ENCODE data around the gene CETP.

Gene CETP

GRCh38 chr16:56915336-56916119 is 46.2 kb upstream of the CETP start:
- Histone ChIP-seq H3K4me3 (ENCODE audit: low read depth in 1 of 2, low read length in 2 of 2) (no peak overlapping the region), H4K20me1 (ENCODE audit: insufficient read depth, low read length) (no peaks in the 10 kb centered on the region), H3K36me3 (ENCODE audit: insufficient read depth, low read length) (no peaks in the 10 kb centered on the region), H3K4me2 (ENCODE audit: insufficient read depth, low read length) (no peak overlapping the region), H3K9ac (ENCODE audit: low read depth, low read length) (no peak overlapping the region), H3K27ac (ENCODE audit: low read length) (no peak overlapping the region), H3K4me1 (ENCODE audit: insufficient read depth, low read length) (peaks cover 16% of the 10 kb centered on the region), H3K79me2 (ENCODE audit: insufficient read depth, low read length) (no peaks in the 10 kb centered on the region), H3K27me3 (ENCODE audit: insufficient read depth, low read length, poor library complexity) (no peaks in the 10 kb centered on the region), H2AFZ (ENCODE audit: low read depth, low read length) (no peak overlapping the region), H3K9me3 (ENCODE audit: insufficient read depth, low read length, severe bottlenecking) (no peaks in the 10 kb centered on the region)
- TF ChIP-seq CTCF (IDR thresholded peaks at IDR 0.05; ENCODE audit: borderline replicate concordance, extremely low read depth, low read length, poor library complexity, severe bottlenecking): no peak
- TF ChIP-seq EZH2 (IDR thresholded peaks at IDR 0.05; ENCODE audit: borderline replicate concordance, low read depth, low read length, severe bottlenecking): no peak
- no peak for DNase-seq
- no peak for ATAC-seq (ENCODE audit: insufficient read depth, low read depth)

- Histone ChIP-seq H3K9me3 (ENCODE audit: insufficient read depth, low read length, severe bottlenecking) (no peaks in the 10 kb centered on the region), H4K20me1 (ENCODE audit: insufficient read depth, low read length) (no peaks in the 10 kb centered on the region), H3K79me2 (ENCODE audit: insufficient read depth, low read length) (no peaks in the 10 kb centered on the region), H3K36me3 (ENCODE audit: insufficient read depth, low read length) (no peaks in the 10 kb centered on the region), H3K27me3 (ENCODE audit: insufficient read depth, low read length, poor library complexity) (no peaks in the 10 kb centered on the region), H3K27ac (ENCODE audit: low read length) (no peak overlapping the region), H3K9ac (ENCODE audit: low read depth, low read length) (no peak overlapping the region), H2AFZ (ENCODE audit: low read depth, low read length) (no peak overlapping the region), H3K4me2 (ENCODE audit: insufficient read depth, low read length) (no peak overlapping the region), H3K4me1 (ENCODE audit: insufficient read depth, low read length) (peaks cover 4% of the 10 kb centered on the region), H3K4me3 (ENCODE audit: low read depth in 1 of 2, low read length in 2 of 2) (no peak overlapping the region)
- ATAC-seq (ENCODE audit: insufficient read depth, low read depth): no peak
- no peak for DNase-seq
- TF ChIP-seq CTCF (IDR thresholded peaks at IDR 0.05; ENCODE audit: borderline replicate concordance, extremely low read depth, low read length, poor library complexity, severe bottlenecking): no peak
- no peak for TF ChIP-seq EZH2 (IDR thresholded peaks at IDR 0.05; ENCODE audit: borderline replicate concordance, low read depth, low read length, severe bottlenecking)
Measured at GRCh38 chr16:56916571-56917403, 45.0 kb upstream of the CETP start.

GRCh38 chr16:56918467-56919012 is 43.2 kb upstream of the CETP start:
- no peaks in the 10 kb centered on the region for H3K36me3 ChIP-seq (ENCODE audit: insufficient read depth, low read length)
- H3K27ac ChIP-seq (ENCODE audit: low read length): no peak overlapping the region

More at GRCh38 chr16:56918467-56919012, 43.2 kb upstream of the CETP start:
- TF ChIP-seq CTCF (IDR thresholded peaks at IDR 0.05; ENCODE audit: borderline replicate concordance, extremely low read depth, low read length, poor library complexity, severe bottlenecking) (no peak), EZH2 (IDR thresholded peaks at IDR 0.05; ENCODE audit: borderline replicate concordance, low read depth, low read length, severe bottlenecking) (no peak)
- DNase-seq: no peak
- no peaks in the 10 kb centered on the region for H4K20me1 ChIP-seq (ENCODE audit: insufficient read depth, low read length)
- no peak overlapping the region for H3K4me2 ChIP-seq (ENCODE audit: insufficient read depth, low read length)
- H3K4me3 ChIP-seq (ENCODE audit: low read depth in 1 of 2, low read length in 2 of 2): no peak overlapping the region
- no peaks in the 10 kb centered on the region for H3K9me3 ChIP-seq (ENCODE audit: insufficient read depth, low read length, severe bottlenecking)
- no peaks in the 10 kb centered on the region for H3K27me3 ChIP-seq (ENCODE audit: insufficient read depth, low read length, poor library complexity)
- H3K4me1 ChIP-seq (ENCODE audit: insufficient read depth, low read length): no peaks in the 10 kb centered on the region
- ATAC-seq (ENCODE audit: insufficient read depth, low read depth): no peak
- no peak overlapping the region for H2AFZ ChIP-seq (ENCODE audit: low read depth, low read length)
- H3K9ac ChIP-seq (ENCODE audit: low read depth, low read length): no peak overlapping the region
- H3K79me2 ChIP-seq (ENCODE audit: insufficient read depth, low read length): no peaks in the 10 kb centered on the region
